Activated CD4-positive, alpha-beta T cell treated with anti-CD3 and anti-CD28 coated beads, Interleukin-2, Interleukin-6, amounts not matched to agents 100 ng/mL and 50 ng/mL, durations not matched to agents 16 hours and 8 hours (primary cell): ENCODE data around the gene NXNL1.
"Not testable (repeated sequence)": the region's sequence is repeated elsewhere in the genome, so short reads cannot be mapped to it uniquely, and the experiment has no call there.

Experiments
- DNase-seq: peaks from one replicate; pipeline ENCODE4 v3.0.0-alpha.2; 2020

Gene NXNL1

GRCh38 chr19:17484520-17485185 is 23.9 kb upstream of the NXNL1 start:
- no peak for DNase-seq

GRCh38 chr19:17483605-17484002 is 22.9 kb upstream of the NXNL1 start:
- DNase-seq: no peak

GRCh38 chr19:17482877-17483604 is 22.3 kb upstream of the NXNL1 start:
- DNase-seq: no peak

- DNase-seq: no peak
Observed at GRCh38 chr19:17481986-17482385, 21.3 kb upstream of the NXNL1 start.

GRCh38 chr19:17479325-17479791 is 18.6 kb upstream of the NXNL1 start:
- no peak for DNase-seq

- no peak for DNase-seq
Observed at GRCh38 chr19:17475541-17476115, 14.9 kb upstream of the NXNL1 start.

- not testable (repeated sequence) for DNase-seq
Observed at GRCh38 chr19:17475011-17475540, 14.3 kb upstream of the NXNL1 start.

- peak; percentile 60 for DNase-seq
Observed at GRCh38 chr19:17473041-17473440, 12.3 kb upstream of the NXNL1 start.

GRCh38 chr19:17471410-17472125 is 10.8 kb upstream of the NXNL1 start:
- DNase-seq: no peak

- peak; percentile 91 for DNase-seq
Observed at GRCh38 chr19:17470068-17470841, 9.5 kb upstream of the NXNL1 start, which contains the start of gene SLC27A1. TSS of gene SLC27A1 (plus strand) at chr19:17470524. CDS start at chr19:17470541, 17 bp downstream.

GRCh38 chr19:17469481-17470067 is 8.8 kb upstream of the NXNL1 start:
- peak; percentile 91 for DNase-seq

GRCh38 chr19:17469092-17469480 is 8.4 kb upstream of the NXNL1 start:
- DNase-seq: no peak

GRCh38 chr19:17468302-17469091 is 7.8 kb upstream of the NXNL1 start:
- no peak for DNase-seq

GRCh38 chr19:17467471-17468301 is 7.0 kb upstream of the NXNL1 start:
- DNase-seq: no peak

- no peak for DNase-seq
Observed at GRCh38 chr19:17466487-17466850, 5.7 kb upstream of the NXNL1 start.

- no peak for DNase-seq
Observed at GRCh38 chr19:17458970-17459369, 1.8 kb downstream of the NXNL1 start.

- no peak for DNase-seq
Observed at GRCh38 chr19:17457616-17458015, 3.1 kb downstream of the NXNL1 start.

GRCh38 chr19:17456127-17456526 is 4.6 kb downstream of the NXNL1 start:
- no peak for DNase-seq

- DNase-seq: no peak
Observed at GRCh38 chr19:17455308-17456123, 5.2 kb downstream of the NXNL1 start.
